Activated CD4-positive, alpha-beta T cell treated with anti-CD3 and anti-CD28 coated beads for 48 hours (primary cell): Measurements from ENCODE around the gene LRRC51.
A peak's percentile ranks its signal among the peaks of the same experiment; 100 is the strongest.
"Not testable (repeated sequence)": the region's sequence is repeated elsewhere in the genome, so short reads cannot be mapped to it uniquely, and the experiment has no call there.

ENCODE experiments used
- DNase-seq: peaks from one replicate; pipeline ENCODE4 v3.0.0-alpha.2; 2020

The LRRC51 gene

DNA sequence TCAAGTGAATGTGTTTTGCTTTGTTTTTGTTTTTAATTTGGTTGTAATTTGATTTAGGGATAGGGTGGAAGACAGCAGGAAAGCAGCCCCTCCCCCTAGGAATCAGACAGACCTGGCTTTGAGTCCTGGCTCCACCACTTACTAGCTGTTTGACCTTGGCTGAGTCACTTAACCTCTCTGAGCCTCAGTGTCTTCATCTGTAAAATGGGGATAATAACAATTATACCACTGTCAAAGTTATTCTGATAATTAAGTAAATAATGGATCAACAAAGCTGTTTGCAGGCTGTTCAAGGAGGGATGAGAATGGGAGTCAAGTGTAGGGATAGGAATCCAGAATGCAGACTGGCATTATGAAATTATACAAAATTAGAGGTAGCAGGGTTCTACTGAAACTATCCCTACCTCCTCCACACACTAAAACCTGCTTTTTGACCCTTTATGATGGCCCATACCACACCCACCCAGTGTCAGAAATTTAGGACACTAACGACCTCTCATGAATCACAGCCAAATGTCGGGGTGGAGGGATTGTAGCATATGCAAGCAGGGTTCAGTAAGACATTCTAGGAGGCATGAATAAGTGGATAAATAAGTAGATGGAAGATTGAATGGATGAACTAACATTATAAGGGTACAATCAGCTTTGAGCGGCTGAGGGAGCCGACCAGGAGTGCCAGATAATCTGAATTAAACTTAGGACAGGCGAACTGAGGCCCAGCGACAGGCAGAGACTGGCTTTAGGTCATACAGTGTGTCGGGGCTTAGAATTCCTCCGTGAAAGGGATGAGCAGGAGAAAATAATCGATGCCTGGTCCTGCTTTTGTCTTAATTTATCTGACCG lies 30.9 kb downstream of the LRRC51 start:
- DNase-seq = no peak

DNA sequence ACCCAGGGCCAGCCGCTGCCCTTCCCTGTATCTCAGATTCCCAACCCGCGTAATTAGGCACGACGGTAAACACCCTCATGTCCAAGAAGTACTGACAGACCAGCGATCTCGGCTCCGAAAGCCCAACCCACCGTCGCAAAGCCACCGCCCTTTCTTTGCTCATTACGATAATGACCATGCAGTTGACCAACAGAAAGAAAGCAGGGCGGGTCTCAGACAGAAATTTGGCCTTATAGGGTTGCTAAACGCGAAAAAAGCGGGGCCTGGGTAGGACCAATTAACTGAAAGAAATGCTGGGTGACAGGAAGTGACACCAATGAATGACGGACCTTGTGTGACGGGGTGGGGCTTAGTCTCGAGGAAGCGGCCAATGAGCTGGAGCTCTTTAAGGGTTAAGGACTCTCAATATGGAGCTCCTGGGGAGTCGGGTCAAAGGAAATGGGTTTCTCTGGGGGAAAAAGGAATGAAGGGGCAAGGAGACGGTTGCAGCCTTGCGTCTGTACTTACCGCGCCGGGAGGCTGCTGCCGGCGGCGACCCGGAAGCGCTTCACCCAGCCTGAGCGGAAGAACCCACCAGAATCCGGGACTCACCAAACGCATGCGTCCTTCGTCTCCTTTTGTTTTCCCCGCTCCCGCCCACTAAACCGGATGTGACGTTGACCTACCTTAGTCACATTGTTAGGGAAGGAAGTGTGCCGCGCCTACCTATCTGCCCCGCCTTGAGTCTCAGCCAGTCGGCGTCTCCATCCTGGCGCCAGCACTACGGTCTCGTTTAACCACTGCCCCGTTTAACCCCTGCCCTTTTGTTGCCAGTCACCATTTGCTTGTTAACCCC lies 31.7 kb downstream of the LRRC51 start, which contains the start of gene ANAPC15:
Gene ANAPC15 (minus strand): TSS at position 553 of the 835 bp plus-strand sequence. CDS start 1,419 bp downstream, outside the sequence.
- peak; percentile 99 for DNase-seq

DNA sequence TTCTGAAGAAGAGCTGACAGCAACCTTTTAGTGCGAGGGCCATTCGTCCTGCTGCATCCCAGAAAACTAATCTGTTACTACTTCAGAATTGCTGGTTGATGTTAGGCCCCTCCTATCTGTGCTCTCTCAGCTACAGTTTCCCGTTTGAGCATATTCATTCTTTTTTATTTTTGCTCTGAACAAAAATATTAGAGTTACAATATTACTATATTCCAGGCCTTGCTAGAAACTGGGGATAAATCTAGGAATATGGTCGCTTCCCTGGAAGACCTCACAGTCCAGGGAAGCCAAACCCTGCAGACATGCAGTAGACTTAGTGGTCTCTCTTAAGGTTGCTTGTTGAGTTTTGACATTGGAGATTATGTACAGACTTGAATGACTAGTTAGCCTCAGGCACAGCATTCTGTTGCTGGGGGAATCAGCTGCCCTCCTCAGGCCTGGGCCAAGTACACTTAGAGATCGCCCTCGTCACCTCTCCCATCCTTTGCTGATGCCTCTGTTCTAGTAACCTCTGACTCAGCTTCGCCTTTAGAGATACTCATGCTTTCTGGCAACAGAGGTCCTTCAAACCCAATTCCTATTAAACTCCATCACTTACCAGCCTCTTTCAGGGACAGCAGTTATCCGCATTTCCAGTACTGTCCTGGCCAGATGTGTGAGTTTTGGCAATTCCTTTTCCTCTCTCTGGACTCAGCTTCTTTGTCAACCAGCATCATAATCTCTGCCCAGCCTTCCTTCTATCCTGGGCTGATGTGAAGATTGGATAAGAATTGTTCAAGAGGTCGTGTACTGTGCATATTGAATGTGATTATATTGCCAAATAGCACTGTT lies 32.5 kb downstream of the LRRC51 start:
- peak; percentile 28 for DNase-seq

DNA sequence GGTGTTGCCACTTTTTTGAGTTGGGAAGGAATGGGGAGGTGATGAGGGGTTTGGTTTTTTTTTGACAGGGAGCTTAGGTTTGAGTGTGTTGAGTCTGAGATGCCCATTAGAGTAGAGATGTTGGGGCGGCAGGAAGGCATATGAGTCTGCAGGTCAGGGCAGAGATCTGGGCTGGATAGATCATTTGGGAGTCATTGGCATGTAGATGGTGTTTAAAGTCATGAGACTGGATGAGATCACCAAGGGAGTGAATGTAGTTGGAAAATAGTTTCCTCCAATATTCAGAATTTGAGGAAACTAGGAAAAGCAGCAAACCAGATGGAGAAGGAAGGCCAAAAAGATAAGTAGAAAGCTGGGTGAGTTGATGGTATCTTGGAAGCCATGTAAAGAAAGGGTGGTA lies 33.9 kb downstream of the LRRC51 start:
- DNase-seq = no peak

DNA sequence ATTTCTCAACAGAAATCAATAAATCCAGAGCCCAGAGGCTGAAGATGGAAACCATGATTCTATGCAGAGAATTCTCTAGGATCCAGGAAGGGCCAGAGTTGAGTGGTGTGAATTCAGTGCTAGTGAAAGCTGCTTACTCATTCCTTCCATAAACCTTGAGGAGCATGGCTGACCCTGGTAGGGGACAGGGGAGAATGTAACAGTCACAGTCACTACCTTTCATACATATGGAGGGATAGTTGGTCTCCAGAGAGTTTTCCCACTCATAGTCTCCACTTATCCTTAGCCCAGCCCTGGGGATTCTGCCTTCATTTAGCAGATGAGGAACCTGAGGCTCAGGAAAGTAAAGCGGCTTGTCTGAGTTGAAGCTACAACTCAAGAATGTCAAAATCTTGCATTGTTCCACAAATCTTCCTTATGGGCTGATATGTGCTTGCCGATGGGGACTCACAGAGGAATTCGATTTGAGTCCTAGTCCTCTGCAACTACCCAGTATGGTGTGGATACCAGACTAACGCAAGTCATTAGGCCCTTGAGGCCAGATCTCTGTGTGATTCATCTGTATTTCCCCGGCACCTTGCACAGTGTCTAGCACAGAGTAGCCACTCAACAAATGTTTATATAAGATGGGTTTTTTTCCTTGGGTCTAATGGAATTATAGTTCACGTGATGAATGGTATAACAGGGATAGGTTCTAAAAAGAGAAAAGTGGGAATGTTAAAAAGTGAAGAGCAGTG lies 35.5 kb downstream of the LRRC51 start:
- DNase-seq = no peak

DNA sequence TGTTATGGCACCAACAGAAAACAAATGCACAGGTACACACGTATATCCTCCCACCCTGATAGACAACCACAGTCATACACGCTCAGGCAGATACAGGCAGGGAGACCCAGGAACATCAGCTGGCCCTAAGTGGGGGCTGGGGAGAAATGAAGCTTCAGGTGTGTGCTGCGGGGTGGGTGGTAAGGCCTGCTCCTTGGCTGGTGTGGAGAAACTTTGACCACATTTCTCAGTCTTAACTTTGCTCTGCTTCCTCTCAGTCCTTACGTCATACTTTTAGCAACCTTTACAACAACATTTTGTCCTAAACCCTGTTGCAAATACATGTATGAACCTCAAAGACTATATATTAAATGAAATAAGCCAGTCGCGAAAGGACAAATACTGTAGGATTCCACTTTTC lies 38.5 kb downstream of the LRRC51 start:
- DNase-seq = no peak

DNA sequence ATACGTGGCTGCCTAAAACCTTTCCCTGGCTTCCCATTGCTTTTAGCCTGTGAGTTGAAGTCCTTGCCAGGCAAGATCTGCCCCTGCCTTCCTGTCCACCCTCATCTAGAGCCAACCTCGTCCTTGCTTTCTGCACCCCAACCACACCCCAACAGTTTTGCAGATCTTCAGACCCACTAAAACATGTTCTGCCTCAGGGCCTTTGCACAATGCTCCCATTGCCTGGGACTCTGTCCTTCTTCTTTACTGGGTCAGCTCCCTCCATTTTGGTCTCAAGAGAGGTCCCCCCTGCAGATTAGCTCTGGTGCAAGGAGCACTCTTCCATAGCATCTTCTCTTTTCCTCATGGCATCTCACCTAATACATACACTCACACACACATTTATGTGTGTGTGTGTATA lies 40.3 kb downstream of the LRRC51 start:
- DNase-seq = no peak

DNA sequence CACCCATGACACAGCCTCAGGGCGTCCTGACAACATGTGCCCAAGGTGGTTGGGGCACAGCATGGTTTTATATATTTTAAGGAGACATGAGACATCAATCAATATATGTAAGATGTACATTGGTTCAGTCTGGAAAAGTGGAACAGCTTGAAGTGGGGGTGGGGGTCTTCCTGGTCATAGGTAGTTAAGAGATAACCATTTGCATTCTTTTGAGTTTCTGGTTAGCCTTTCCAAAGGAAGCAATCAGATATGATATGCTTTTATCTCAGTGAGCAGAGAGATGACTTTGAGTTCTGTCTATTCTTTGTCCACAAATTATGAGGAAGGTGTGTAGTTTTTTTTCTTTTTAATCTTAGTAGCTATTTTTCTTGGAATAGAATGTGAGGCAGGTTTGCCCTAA lies 42.0 kb downstream of the LRRC51 start:
- DNase-seq = no peak

DNA sequence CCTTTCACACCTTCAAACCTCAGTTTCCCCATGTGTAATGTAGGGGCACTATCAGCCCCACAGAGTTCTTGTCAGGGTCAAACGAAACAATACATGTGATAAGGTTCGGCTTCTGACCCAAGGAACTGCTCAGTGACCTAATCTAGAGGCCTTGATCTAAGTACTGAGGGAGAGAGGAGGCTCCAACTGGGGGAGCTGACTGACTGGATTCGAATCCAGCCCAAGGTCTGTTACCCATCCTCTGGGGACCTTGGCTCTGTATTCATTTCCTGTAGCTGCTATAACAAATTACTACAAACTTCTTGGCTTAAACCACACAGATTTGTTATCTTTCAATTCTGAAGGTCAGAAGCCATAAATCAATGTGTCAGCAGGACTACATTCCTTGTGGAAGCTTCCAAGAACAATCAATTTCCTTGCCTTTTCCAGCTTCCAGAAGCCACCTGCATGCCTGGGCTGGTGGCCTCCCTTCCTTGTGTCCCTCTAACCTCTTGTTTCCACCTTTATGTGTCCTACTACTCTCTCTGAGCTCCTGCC lies 42.5 kb downstream of the LRRC51 start:
- DNase-seq = no peak

DNA sequence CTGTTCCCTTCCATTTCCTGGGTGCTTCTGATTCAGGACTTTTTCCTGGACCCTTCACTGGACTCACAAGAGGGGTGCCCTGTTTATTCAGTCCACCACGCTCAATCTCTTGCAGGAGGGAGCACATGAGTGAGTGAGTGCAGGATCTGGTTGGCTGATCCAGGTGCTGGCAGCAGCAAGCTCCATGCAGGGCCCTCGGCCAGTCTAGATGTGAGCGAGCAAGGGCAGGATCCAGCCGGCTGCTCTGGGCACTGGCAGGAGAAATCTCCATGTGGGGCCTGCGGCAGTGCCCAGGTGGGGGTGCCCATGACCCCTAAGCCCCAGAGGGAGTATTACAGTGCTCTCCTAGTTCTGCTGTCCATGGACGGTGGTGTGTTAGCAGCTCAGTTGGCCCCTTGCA lies 43.4 kb downstream of the LRRC51 start:
- no peak for DNase-seq

DNA sequence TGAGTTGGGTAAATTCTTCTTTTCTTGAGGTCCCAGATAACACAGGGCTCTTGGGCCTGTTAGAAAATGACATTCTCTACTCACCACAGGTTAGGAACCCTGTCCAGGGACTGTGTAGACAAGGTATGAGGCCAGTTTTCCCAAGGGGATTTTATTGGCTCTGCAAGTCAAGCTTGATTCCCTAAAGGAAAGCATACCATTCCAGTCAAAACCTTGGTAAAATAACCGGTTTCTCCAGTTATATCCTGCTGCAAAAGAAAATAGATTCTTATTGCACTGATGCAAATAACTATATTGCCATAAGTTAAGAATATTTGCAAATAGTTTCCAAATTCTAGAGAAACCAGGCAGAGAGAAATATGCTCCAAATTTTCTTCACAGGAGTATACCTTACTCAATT lies 45.3 kb downstream of the LRRC51 start:
- no peak for DNase-seq

DNA sequence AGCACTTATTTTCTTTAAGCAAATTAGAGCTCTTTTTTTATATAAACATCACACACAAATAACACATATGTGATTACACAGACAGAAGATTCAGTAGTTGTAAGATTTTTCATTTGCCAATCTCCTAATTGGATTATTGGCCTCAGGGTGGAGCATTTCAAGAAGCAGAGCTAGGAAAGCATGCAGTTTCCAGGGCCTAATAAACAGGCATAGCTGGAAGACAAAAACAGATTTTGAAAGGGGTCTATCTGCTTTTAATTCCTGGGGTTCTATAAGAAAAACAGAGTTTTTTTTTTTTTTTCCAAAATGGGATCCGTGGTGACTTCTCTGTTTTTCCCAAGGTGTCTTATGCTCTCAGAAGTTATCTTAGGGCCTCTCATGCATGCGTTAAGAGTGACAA lies 47.3 kb downstream of the LRRC51 start:
- DNase-seq = no peak

DNA sequence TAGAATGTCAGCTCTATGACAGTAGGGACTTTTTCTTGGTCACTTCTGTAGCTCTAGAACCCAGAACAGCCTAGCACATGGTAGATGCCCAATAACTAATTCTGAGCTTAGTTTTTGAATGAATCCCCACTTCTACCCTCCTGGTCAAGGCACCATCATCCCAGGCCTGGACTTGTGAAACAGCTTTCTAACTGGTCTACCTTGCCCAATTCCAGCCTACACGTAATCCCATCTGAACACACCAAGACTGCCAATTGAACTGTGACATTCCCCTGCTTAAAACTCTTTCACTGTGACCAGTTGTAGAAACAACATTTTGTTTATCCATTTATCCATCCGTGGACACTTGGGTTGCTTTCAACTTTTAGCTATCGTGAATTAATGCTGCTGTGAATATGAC lies 48.7 kb downstream of the LRRC51 start:
- no peak for DNase-seq

DNA sequence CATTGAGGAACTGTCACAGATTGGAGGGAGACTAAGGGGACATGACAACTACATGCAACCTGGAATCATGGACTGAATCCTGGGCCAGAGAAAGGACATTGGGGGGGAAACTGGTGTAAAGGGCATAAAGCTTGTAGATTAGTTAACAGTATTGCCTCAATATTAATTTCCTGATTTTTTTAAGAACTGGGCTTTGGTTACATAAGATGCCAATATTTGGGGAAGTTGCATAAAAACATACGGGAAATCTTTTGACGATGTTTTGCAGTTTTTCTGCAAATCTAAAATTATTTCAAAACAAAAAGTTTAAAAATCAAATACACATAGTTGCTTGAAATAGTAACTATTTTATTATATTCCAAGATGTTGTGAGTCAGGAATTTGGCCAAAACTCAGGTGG lies 52.0 kb downstream of the LRRC51 start:
- no peak for DNase-seq

DNA sequence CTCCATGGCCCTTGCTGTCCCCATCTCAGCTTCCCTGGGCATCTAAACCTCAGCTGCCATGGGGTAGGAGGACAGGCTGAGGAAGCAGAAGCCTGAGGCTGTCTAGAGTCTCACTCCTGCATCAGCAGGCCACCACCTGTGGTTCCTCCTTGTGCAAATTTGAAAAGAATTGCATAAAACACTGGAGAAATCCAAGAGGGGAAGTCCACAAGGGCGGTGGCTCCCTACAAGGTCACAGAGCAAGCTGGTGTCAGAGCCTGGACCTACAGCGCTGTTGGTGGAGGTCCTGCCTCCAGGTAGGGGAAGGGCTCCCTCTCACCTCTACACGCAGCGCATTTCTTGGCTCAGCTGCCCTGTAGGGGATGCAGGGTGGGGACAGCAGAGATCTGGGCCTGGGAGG lies 54.8 kb downstream of the LRRC51 start, which contains the start of gene FOLR3:
Gene FOLR3 (plus strand): TSS at position 253 of the 400 bp plus-strand sequence. CDS start 228 bp downstream, outside the sequence.
- DNase-seq = not testable (repeated sequence)

DNA sequence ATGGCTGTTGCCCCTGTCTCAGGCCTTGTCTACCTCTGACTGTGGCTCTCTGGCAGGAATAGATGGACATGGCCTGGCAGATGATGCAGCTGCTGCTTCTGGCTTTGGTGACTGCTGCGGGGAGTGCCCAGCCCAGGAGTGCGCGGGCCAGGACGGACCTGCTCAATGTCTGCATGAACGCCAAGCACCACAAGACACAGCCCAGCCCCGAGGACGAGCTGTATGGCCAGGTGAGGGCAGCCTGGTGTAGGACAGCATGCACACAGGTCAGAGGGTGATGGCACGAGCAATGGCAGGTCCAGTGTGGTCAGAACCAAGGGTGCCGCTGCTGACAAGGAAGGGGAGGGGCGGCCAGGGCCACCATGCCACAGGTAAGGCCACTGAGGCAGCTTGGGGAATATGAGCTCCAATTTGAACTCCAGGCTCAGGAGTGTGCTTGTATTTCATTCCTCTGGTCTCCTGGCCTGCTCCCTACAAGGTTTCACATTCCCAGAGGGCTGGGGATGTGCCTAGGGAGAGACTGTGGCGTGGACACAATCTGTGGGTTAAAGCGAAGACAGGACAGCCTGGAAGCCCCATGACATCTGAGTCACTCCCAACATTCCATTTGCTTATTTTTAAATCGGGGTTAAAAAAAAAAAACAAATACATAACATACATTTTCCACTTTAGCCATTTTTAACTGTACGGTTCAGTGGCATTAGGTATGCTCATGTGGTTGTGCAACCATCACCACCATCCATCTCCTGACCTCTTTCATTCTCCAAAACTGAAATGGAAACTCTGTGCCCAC lies 55.4 kb downstream of the LRRC51 start:
- no peak for DNase-seq

DNA sequence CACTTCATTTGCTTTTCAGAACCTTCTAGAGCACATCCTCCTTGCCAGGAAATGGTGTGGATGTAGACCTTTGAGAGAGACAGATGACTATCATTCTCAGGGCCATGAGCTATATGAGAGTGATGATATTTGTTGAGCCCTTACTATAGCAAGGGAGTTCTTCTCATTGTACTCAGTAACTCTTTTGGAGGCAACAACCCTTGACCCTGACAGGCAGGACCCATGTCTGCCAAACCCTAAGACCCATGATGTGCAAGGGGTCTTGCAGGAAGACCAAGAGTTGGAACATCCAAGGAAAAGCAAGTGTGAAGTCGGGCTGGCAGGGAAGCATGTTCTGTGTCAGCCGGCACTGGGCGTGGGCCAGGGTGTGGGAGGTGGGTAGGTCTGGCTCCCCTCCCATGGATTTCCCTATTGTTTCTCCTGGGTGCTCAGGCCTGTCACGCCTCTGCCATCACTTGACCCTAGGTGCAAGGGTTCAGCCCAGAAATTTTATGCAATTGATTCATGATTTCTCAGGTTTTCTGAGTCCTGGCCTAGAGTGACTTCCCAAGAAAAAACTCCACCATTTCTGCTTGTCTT lies 56.1 kb downstream of the LRRC51 start:
- DNase-seq = no peak

DNA sequence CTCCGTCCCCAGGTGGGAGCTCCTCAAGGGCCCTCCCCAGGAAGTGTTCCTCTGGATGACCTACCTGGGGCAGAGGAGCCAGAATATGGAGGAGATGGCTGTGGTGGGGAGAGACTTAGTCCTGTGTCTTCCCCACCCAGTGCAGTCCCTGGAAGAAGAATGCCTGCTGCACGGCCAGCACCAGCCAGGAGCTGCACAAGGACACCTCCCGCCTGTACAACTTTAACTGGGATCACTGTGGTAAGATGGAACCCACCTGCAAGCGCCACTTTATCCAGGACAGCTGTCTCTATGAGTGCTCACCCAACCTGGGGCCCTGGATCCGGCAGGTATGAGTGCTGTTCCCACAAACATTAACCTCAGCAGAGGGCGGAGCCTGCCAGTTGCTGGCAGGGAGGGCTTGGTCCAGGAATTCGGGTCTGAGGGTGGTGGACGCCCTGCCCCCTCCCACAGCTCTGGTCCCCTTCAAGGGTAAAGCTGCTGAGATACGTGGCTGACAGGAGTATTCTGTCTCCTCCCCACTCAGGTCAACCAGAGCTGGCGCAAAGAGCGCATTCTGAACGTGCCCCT lies 58.3 kb downstream of the LRRC51 start:
- DNase-seq = no peak

DNA sequence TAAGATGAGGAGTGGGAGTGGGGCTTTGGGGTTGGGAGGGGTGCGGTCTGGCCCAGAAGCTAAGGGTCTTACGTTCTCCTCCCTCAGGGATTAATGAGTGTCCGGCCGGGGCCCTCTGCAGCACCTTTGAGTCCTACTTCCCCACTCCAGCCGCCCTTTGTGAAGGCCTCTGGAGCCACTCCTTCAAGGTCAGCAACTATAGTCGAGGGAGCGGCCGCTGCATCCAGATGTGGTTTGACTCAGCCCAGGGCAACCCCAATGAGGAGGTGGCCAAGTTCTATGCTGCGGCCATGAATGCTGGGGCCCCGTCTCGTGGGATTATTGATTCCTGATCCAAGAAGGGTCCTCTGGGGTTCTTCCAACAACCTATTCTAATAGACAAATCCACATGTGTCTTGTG lies 58.9 kb downstream of the LRRC51 start:
- DNase-seq = no peak

DNA sequence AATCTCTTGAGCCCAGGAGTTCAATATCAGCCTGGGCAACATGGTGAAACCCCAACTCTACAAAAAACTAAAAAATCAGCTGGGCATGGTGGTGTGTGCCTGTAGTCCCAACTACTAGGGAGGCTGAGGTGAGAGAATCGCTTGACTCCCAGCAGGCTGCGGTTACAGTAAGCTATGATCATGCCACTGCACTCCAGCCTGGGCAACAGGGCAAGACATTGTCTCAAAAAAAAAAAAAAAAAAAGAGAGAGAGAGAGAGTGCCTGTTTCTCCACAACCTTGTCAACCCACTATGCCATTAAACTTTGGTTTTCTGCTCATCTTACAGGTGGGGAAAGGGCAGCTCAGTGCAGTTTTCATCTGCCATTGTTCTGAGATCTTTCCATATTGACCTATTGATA lies 60.0 kb downstream of the LRRC51 start:
- no peak for DNase-seq
